Prostate gland (tissue), 2 donors: Measurements from ENCODE around the gene NPTN. TPM values are rescaled to one million over a fixed set of nuclear protein-coding genes. Genes with fewer than 3 reads are reported as not detected.

Experiments
- DNase-seq: peaks from one replicate; pipeline ENCODE4 v3.0.0-alpha.2; 2019; ENCODE audit warnings: low spot score
- H3K27ac ChIP-seq, 2 donors: fragments of 200-600 bp; sonication (generic); 2 replicates each; pipeline ENCODE4 v1.5.1; 2017 to 2019
- H3K27me3 ChIP-seq: fragments of 200-600 bp; sonication (generic); replicated peaks from 2 replicates; pipeline ENCODE4 v1.5.1; 2019; ENCODE audit not compliant: insufficient read depth
- H3K36me3 ChIP-seq, 2 donors: fragments of 200-600 bp; sonication (generic); 1 replicate in 1 of 2; 2 replicates in 1 of 2; pipeline versions ENCODE4 v1.5.1 to v1.8.1; 2017 to 2019
- H3K4me1 ChIP-seq: fragments of 200-600 bp; sonication (generic); replicated peaks from 2 replicates; pipeline ENCODE4 v1.5.1; 2019
- H3K4me3 ChIP-seq, 2 donors: fragments of 200-600 bp; sonication (generic); 2 replicates each; pipeline ENCODE4 v1.5.1; 2017 to 2019
- H3K9me3 ChIP-seq: fragments of 200-600 bp; sonication (generic); 2 replicates; pipeline ENCODE4 v1.5.1; 2017
- CTCF ChIP-seq, 4 experiments: fragments of 200-600 bp in 2 of 4; fragments of 450-650 bp in 2 of 4; sonication (generic) in 2 of 4; IDR thresholded peaks; 1 replicate in 3 of 4; 2 replicates in 1 of 4; pipeline ENCODE4 v1.5.1; 2016 to 2019; ENCODE audit warnings: antibody characterized with exemption in 4 of 4, mild to moderate bottlenecking in 2 of 4, moderate library complexity in 2 of 4
- POLR2A ChIP-seq: fragments of 450-650 bp; IDR thresholded peaks from one replicate; pipeline ENCODE4 v1.6.1; 2016; ENCODE audit warnings: antibody characterized with exemption, mild to moderate bottlenecking
- POLR2AphosphoS5 ChIP-seq: sonication (generic); formaldehyde crosslinking; IDR thresholded peaks from one replicate; pipeline ENCODE4 v1.6.1; 2017; ENCODE audit warnings: antibody characterized with exemption
- WGBS: methylation state at CpG from one replicate; pipeline ENCODE4 v1.1.5; 2018; 5-methylcytosine and 5-hydroxymethylcytosine counted together
- intact Hi-C: fragments of 100-400 bp; cut with DNase I; formaldehyde crosslinking; loops from one replicate; pipeline ENCODE4 v1.14.2; 2022
- total RNA-seq, 2 donors: library from RNA; depleted of rRNA; stranded (reverse); fragments of >200 nt; gene quantifications; one replicate each; pipeline ENCODE4 v1.1.0, GENCODE V29; 2016

NPTN gene
- total RNA-seq, 2 donors from 2014 or later, result 147 to 266 TPM

- H3K27ac ChIP-seq, result no peak overlapping the region
- H3K4me3 ChIP-seq, result no peak overlapping the region
- H3K9me3 ChIP-seq, result no peaks in the 10 kb centered on the region
- DNase-seq, result no peak
- H3K4me1 ChIP-seq, result no peaks in the 10 kb centered on the region
- no peak for TF ChIP-seq CTCF (IDR thresholded peaks at IDR 0.05)
- no peak for TF ChIP-seq POLR2AphosphoS5
- TF ChIP-seq POLR2A, result no peak
- H3K36me3 ChIP-seq, result no peaks in the 10 kb centered on the region
- intact Hi-C loops, result no loop called here
- no peaks in the 10 kb centered on the region for H3K27me3 ChIP-seq
These were observed 11.8 kb downstream of the NPTN start for GRCh38 chr15:73621286-73621826.

GRCh38 chr15:73620078-73620477 lies 13.1 kb downstream of the NPTN start:
- Histone ChIP-seq H3K27ac (no peak overlapping the region), H3K4me1 (no peaks in the 10 kb centered on the region), H3K9me3 (no peaks in the 10 kb centered on the region), H3K27me3 (no peaks in the 10 kb centered on the region), H3K36me3 (no peaks in the 10 kb centered on the region), H3K4me3 (no peak overlapping the region)
- no peak for TF ChIP-seq CTCF (IDR thresholded peaks at IDR 0.05)
- TF ChIP-seq POLR2AphosphoS5, result no peak
- TF ChIP-seq POLR2A, result no peak
- intact Hi-C loops, result no loop called here
- no peak for DNase-seq

GRCh38 chr15:73617913-73618312 lies 15.3 kb downstream of the NPTN start:
- Histone ChIP-seq H3K27ac (no peak overlapping the region), H3K9me3 (no peaks in the 10 kb centered on the region), H3K4me3 (no peak overlapping the region), H3K27me3 (no peaks in the 10 kb centered on the region), H3K36me3 (no peaks in the 10 kb centered on the region), H3K4me1 (no peaks in the 10 kb centered on the region)
- 79% methylated on average over 5 of the region's 5 CpGs for WGBS
- TF ChIP-seq CTCF (IDR thresholded peaks at IDR 0.05) (no peak), POLR2AphosphoS5 (no peak), POLR2A (no peak)
- intact Hi-C loops, result no loop called here
- DNase-seq, result no peak

- Histone ChIP-seq H3K36me3 (no peaks in the 10 kb centered on the region), H3K4me1 (no peaks in the 10 kb centered on the region), H3K4me3 (no peak overlapping the region), H3K9me3 (no peaks in the 10 kb centered on the region), H3K27me3 (no peaks in the 10 kb centered on the region), H3K27ac (no peak overlapping the region)
- 75% methylated on average over 2 of the region's 2 CpGs for WGBS
- TF ChIP-seq POLR2A, result no peak
- TF ChIP-seq CTCF (IDR thresholded peaks at IDR 0.05), result no peak
- TF ChIP-seq POLR2AphosphoS5, result no peak
- intact Hi-C loops, result no loop called here
- no peak for DNase-seq
These were observed 15.8 kb downstream of the NPTN start for GRCh38 chr15:73617301-73617831.

- TF ChIP-seq POLR2AphosphoS5, result no peak
- no peak overlapping the region for H3K4me3 ChIP-seq
- no peaks in the 10 kb centered on the region for H3K27me3 ChIP-seq
- no peaks in the 10 kb centered on the region for H3K36me3 ChIP-seq
- no peak overlapping the region for H3K27ac ChIP-seq
- no peak for DNase-seq
- no peaks in the 10 kb centered on the region for H3K4me1 ChIP-seq
- intact Hi-C loops, result no loop called here
- WGBS, result 73% methylated on average over 2 of the region's 2 CpGs
- H3K9me3 ChIP-seq, result no peaks in the 10 kb centered on the region
These were observed 24.2 kb downstream of the NPTN start for GRCh38 chr15:73608941-73609340.
